ENCODE data around the gene TAB2. TPM values are rescaled to one million over a fixed set of nuclear protein-coding genes. Genes with fewer than 3 reads are reported as not detected.

The TAB2 gene
- total RNA-seq, result 20.3 and 25.9 TPM in 2 replicates

GRCh38 chr6:149317644-149318571, at the start of gene TAB2:
Gene TAB2 (plus strand): TSS chr6:149317712. CDS start chr6:149369998, 52,286 bp downstream.

DNA sequence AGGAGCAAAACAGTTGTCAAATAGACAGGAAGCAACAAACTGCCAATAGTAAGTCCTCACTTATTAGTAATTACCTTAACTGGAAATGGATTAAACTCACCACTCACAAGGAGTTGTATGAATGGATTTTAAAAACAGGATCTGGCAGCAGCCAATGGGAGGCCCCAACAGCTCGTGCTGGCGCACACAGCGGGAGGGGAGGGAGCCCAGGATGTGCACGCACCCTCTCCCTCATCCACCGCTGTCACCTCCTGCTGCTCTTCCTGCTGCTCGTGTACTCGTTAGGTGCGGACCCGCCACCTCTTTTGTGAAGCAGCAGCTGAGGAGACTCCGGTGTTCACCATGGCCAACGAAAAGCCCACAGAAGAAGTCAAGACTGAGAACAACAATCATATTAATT, 82.5 kb downstream of the TAB2 start, which contains the start of gene SUMO4:
Gene SUMO4, plus strand, starts transcription at position 213 of the 400 bp plus-strand sequence. Its CDS starts 130 bp downstream, at position 343.

Other genes starting within 250 kb of the TAB2 start
- 1.00 and 1.7 TPM in 2 replicates for gene SUMO4, start 82.5 kb downstream of the TAB2 start, total RNA-seq
- gene ZC3H12D, start 167.3 kb downstream of the TAB2 start, total RNA-seq, result 0.11 and 0.37 TPM in 2 replicates
- 44.9 and 45.2 TPM in 2 replicates for gene PPIL4, start 228.3 kb downstream of the TAB2 start, total RNA-seq
- gene GINM1, start 248.7 kb downstream of the TAB2 start, total RNA-seq, result 39.7 and 68.0 TPM in 2 replicates